HG03135 (cell line): ENCODE measurements around the gene DLL1.

Experiments
- ATAC-seq: cut with Tn5 transposase; IDR thresholded peaks from one replicate; pipeline ENCODE4 v1.9.1; 2021; ENCODE audit warnings: mild to moderate bottlenecking, moderate library complexity; ENCODE audit not compliant: unreplicated experiment

Gene DLL1

DNA sequence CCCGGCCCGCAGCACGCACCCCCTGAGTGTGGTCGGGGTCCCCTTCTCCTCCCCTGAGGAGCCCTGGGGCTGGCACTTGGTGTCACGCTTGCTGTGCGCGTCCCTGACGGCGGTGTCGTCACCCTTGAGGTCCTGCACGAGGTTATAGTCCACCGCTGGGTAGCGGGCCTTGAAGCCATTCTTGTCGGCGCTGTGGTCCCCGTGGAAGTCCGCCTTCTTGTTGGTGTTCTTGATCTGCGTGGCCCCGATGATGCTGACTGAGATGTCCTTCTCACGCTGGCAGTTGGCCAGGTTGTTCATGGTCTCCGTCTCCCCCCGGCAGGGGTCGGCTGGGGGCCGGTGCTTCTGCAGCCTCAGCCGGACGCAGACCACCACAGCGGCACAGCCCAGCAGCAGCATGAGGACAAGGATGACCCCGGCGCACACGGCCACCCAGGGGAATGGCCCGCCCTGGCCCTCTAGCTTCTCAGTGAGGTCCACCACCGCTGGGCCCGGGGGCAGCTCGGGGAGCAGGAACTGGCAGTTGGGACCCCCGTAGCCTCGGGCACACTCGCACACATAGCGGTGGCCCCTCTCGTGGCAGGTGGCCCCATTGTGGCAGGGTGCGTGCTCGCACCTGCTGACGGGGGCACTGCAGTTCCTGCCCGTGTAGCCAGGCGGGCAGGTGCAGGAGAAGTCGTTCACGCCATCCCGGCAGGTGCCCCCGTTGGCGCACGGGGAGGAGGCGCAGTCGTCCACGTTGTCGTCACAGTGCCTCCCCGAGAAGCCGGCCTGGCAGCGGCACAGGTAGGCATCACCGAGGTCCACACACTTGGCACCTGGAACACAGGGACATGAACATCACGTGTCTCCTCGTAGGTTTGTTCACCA is 7.4 kb downstream of the DLL1 start:
- ATAC-seq, result no peak

DNA sequence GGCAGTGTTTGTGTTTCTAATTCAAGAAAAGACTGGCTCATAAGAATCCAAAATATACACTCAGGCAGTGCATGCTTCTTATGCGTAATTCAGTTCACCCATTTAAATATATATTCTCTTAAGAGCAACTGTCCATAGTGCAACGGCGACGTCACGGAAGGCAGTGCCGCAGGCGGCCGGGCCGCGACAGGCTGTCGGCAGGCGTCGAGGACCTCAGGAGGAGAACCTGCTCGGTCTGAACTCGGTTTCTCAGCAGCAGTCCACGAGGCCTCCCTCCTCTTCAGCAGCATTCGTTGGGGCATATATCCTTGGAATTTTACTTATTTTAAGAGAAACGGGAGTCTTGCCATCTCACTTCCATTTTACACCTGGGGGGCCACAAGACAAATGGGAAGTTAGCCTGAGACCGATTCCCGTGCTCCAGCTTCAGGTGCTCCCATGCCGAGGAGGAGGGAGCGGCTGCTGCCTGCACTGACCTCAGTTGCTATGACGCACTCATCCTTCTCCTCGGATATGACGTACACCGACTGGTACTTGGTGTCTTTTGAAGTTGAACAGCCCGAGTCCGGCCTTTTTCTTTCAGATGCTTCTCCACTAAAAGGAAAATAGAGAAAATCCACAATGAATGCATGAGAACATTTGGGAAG is 8.2 kb downstream of the DLL1 start:
- ATAC-seq, result no peak

DNA sequence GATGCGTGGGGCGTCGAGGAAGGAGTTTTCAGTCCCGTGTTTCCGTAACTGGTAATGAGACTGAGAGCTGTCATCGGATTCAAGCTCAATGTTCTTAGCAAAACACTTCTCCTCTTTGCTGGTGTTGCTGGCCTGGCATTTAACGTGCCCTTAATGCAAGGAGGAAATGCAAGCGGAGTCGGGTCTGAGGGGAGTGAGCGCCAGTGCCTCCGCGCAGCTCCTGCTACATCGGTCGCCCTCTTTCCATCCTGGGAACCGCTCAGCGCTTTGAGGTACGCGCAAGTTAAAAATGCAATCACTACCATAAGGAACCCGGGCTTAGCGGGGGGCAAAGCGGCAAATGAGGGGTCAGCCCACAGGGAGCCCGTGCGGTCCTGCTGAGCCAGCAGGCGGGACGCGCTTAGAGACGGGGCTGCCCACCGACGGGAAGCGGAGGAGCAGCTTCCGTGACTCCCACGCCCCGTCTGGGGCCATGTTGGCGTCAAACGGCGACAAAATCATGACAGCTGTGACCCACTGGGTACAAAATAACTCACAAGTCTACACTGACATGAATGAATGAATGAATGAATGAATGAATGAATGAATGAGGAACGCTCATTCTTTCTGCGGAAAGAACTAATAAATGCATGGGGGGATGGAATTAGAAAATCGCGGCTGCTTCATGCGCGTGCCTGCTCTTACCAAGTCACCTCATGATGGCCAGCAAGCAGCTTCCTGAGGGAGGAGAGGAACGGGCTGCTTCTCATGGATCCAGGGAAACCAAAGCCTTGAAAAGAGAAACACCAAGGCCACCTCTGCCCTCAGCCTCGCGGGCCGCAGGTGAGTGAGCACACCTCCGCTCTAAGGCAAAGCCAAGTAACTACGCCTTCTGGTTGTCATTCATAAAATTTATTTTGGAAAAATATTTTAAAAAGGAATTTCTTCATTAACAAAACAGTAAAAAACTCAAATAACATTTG is 9.3 kb downstream of the DLL1 start:
- ATAC-seq, result no peak

DNA sequence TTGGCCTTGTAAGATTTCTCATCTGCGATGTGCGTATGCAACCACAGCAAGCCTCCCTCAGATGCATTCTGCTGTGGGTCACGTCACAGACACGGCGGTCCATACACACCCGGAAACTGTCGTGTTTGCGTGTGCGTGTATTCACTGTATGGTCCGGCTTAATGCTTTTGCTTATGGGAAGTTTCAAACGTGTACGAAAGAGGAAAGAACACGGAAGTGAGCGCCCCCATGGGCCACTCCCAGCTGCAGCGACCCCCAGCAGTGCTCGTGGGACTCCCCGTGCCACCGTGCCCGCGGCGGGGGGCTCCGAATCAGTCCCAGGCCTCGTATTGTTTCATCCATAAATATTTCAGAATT is 10.2 kb downstream of the DLL1 start:
- peak; percentile 24 for ATAC-seq

DNA sequence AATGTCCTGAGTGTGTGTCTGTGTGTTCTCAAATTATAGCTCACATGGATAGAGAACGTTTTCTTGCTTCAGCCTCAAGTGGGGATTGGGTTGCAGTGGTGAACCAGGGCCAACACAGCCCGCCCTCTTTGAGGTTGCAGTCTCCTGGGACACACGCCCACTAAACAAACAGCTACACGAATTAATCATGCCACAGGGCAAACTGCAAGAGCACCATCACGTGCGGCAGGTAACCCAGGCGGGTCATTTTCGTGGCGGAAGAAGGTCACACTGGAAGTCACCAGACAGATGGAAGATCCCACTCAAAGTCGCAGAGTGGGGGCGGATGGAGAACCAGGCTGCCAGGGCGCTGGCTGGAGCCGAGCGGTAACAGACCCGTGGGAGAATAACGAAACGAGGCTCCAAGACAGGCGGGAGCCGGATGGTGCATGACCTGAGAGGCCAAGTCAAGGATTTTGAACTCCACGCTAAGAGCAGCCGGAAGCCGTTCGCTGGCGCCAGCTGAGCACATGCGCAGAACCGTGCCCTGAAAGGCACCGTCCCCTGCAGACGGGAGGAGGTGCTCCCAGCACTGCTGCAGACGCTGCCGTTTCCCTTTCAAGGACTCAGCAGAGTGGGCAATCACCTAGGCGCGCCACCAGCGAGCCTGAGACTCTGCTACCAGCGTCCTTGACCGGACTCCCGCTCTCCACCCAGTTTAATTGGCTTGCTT is 10.7 kb downstream of the DLL1 start:
- ATAC-seq, result peak; percentile 73

DNA sequence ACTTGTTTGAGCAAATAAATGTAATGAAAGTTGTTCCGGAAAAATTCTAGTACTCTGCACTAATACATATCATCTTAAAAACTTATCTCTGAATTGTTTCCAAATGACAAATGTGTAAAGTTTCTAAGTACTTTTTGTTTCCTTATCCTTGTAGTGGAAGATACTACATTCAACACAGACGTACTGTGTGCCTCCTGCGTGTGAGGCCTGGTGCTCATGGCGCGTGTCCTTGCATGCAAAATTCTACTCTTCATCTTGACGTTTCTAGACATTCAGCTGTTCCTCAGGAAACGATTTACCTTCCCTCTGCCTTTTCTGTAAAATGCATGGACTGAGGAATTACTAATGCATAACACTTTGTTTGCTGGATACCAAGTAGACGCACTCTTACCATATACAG is 11.5 kb downstream of the DLL1 start:
- ATAC-seq, result no peak

DNA sequence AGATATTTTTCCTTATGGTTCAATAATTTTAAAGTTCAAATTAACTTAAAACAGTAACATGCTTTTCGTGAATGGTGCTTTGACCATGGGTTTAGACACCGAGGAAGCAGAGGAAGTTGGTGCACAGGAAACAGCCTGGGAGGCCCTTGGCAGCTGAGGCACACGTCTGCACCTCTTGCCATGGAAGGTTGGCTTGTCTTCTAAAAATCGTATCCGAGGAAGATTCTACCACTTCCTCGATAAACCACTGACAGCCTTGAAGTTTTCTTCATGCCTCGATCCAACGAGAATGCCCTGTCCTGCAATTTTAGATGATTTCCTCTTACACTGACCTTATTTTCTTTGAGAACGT is 12.2 kb downstream of the DLL1 start:
- ATAC-seq, result no peak

DNA sequence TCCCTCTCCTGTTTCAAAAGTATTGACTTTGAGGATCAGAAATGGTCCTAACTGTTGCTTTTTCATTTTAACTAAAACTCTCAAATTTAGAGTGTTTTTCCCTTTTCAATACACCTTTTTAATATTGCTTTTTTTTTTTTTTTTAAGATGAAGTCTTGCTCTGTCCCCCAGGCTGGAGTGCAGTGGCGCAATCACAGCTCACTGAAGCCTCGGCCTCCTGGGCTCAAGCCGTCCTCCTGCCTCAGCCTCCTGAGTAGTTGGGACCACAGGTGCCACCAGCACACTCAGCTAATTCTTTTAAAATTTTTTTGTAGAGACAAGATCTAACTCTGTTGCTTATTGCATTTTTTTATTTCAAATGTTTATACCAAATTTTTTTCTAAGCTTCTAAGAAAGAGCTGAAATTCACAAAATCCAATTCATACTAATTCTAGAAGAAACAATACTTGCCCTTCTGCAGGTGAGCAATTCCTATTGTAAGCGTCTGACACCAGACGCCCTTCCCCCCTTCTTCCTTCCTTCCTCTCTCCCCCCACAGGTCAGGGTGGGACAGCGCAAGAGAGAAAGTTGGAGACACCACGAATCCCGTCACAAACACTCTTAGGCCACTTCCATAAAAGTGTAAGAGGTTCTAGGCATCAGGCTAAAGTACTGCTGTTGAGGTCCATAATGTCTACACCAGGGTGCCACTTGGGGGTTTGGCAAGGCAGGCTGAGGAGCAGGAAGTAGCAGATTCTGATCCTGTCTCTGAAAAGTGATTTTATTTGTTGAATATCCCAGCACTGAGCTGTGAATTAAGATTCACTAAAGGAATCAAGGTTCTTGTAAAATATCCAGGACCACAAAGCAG is 12.8 kb downstream of the DLL1 start:
- ATAC-seq, result no peak

DNA sequence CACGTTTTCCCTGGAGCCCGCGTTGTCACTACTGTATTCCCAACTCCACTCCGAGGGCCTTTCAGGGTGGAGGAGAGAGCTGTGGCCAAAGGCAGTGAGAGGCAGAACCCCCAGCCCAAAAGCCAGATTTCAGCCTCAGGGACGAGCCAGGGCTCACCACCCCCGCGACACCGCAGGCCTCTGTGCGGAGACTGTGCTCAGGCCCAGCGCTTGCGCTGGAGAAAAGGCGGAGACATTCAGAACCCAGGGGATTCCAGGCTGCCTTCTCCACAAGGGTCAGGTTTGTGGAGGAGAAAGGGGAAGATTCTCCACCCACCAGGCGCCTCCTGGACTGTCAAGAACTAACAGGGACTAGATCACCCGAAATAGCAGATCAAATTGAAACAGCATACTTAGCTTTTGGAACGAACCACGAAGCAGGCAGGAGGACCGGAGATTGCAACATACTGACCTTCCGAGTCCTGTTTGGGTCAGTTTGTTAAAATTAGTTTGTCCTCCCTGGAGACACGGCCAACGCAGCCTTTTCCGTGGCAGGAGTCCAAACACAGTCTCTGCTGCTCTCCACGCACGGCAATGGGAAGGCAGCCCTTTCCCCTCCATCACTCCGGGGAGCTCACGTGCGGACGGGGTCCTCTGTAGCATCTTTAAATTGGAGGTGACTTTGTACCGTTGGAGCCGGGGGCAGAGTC is 14.4 kb downstream of the DLL1 start:
- ATAC-seq, result no peak

DNA sequence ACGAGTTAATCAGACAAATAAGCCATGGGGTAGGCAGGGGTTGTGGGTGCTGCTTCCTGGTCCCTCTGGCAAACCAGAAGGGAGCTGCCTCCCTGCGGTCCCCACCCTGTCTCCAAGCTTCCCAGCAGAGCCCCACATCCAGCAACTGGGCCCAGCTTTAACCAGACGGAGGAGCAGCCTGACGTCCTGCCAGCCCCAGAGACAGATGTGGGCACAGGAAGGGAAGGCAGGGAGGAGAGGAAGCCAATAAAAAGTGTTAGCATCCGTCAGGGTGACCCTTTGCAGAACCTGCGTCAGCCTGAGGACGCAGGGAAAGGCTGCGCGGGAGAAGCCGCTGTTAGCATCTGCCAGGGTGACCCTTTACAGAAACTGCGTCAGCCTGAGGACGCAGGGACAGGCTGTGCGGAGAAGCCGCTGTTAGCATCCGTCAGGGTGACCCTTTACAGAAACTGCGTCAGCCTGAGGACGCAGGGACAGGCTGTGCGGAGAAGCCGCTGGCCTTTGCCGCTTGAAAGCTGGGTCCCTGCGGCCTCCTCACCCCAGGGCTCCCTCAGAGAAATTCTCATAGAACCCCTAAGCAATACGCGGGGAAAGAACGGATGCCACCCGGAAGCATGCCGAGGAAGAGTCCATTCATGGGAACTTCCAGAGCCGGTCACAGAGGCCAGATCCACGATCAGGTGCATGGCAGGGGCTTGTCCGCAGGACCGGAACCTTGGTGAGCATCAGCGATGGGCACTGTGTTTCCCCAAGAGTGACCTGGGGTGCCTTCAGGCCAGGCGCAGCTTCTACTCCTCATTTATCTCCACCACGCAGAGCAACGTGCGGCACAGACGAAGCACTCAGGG is 15.9 kb downstream of the DLL1 start:
- ATAC-seq, result no peak

DNA sequence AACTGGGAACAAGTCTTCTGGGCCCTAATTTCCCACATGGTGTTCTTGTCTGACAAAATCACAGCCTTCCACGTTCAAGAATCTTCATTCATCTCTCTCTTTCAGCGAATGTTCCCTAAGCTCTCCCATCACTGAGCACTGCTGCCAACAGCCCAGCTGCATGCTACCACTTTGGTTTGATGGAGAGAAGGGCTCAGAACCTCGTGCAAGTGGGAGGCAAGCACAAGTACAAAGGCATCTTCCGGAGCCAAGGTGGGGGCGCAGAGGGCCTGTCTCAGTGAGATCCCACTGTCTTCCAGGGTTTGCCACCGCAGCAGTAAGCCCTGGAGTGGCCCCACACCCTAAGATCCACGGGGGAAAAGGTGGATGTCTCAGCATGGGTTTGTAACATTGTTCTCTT is 17.2 kb downstream of the DLL1 start:
- no peak for ATAC-seq

DNA sequence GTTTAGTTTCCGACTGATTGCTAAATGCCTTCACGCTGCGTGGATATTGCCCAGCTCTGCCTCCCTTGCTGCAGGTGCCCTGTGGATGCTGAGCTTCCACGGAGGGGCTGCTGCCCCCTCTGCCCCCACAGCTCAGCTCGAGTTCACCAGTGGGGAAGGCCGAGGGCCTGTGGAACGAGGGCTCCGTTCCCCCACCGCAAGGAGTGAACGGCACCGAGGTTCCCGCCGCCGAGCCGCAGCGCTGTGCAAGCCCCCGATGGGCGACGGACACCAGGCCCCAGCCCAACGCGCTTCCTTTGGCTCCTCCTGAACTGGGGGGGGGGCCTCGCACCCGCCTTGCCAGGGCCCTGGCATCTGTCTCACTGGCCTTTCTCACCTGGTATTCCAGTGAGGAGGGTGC is 17.7 kb downstream of the DLL1 start:
- ATAC-seq, result no peak

DNA sequence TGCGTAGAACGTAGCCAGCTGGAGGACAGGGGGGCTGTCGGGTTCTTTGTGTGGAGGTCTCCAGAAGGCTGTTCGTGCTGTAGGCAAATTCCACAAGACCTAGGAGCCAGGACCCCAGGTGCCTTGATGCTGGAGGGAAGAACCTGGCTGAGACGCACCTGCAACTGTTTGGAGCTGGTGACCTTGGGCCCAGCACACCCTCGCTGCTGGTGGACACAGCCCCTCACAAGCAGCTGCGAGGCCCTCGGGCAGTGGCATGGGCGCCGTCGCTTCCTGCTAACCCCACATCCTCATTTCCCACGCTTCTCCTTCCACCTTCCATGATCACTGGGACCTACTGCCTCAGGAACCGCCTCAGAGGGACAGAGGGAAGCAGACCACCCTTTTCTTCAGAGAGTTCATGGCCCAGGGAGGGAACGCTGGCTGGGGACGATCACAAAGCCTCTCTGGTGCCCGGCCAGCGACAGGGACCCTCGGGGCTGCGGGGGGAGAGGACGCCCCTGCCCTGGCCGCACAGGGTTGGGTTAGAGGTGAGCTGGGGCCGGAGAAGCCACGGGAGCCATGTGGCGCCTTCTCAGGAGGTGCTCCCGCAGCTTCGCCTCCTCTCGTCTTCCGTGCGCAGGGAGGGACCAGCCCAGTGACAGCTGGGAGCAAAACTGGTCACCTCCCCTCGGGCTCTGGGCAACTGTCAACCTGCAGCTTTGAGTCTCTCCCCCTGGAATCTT is 18.4 kb downstream of the DLL1 start:
- no peak for ATAC-seq

DNA sequence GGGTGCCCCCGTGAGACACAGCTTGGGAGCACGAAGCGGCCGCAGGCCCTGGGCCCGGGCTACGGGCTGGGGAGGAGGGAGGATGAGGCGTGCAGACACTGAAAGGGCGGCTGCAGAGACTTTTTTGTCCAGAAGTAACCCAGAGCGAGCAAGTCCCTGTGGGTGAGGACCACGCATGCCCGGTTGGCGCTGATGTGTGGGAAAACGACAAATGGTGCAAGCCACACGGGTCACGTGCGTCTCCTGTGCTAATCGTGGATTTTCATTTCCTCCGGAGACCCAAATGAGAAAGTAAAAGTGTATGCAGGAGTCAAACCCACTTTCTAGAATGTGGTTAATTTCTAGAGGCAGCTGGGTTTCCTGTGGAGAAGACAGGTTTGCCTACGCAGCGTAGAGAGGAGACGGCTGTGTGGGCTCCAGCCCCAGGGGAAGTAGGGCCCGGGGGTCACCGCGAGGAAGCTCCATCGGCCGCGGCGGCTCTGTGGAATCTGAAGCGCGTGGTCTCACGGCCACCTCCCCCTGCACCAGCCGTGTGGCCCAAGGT is 19.0 kb downstream of the DLL1 start:
- peak; percentile 91 for ATAC-seq

DNA sequence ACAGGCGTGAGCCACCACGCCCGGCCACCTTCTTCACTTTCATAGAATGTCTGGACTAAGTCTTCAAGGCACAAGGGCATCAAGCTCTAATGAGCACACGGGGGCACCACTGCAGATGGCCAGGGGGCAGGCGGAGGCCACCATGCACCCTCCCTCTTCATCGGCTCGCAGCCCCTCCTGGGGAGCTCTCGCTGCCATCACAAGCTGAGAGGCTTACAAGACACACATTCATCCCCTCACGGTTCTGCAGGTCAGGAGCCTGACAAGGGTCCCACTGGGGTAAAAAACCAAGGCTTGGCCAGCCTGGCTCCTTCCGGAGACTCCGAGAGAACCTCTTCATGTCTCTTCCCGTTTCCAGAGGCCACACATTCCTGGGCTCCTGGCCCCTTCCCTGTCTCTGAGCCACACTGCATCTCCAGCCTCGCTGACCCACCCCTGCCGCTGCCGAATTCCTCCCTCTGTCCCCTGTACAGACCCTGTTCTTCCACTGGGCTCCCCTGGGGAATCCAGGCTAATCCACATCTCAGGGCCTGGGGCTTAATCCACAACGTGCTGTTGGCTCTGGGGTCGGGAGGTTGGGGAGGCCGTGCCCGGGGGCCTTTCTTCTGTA is 19.8 kb downstream of the DLL1 start:
- ATAC-seq, result peak; percentile 5

DNA sequence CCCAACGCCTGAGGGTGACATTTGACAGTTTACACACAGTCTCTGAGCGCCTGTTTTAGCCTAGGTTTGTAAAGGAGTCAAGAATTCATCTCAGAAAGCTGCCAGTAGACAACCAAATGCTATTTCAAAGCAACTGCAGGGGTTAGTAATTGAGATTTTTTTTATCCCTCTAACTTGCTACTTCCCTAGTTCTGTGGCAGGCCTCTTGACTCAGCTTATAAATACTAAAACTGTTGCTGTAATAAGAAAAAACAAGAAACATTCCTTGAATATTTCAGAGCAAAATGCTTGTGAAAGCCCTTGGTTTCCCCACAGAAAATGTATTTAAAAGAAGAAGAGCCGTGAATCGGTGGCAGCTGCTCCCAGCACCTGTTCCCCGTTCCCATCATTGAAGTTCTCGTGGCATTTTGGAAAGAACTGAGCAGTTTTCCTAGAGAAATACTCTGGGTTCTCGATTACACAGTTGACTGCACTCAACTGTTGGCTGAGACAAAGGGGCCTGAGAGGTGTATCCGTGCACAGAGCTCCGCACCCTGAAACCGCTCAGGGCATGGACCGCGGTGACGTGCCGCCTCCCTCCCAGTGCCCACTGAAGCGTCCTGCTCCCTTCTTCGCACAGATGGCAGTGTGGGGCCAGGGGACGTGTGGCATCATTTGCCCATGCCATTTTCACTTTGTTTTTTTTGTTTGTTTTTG is 20.9 kb downstream of the DLL1 start:
- no peak for ATAC-seq
